COLO668 (cell line): ENCODE data around the gene ZNF443.
A peak's percentile ranks its signal among the peaks of the same experiment; 100 is the strongest.
"Not testable (repeated sequence)": the region's sequence is repeated elsewhere in the genome, so short reads cannot be mapped to it uniquely, and the experiment has no call there.

ENCODE experiments used
- DNase-seq: peaks from one replicate; lab custom pipeline; 2025; ENCODE audit not compliant: unreplicated experiment; lab: John Stamatoyannopoulos, UW

The ZNF443 gene

DNA sequence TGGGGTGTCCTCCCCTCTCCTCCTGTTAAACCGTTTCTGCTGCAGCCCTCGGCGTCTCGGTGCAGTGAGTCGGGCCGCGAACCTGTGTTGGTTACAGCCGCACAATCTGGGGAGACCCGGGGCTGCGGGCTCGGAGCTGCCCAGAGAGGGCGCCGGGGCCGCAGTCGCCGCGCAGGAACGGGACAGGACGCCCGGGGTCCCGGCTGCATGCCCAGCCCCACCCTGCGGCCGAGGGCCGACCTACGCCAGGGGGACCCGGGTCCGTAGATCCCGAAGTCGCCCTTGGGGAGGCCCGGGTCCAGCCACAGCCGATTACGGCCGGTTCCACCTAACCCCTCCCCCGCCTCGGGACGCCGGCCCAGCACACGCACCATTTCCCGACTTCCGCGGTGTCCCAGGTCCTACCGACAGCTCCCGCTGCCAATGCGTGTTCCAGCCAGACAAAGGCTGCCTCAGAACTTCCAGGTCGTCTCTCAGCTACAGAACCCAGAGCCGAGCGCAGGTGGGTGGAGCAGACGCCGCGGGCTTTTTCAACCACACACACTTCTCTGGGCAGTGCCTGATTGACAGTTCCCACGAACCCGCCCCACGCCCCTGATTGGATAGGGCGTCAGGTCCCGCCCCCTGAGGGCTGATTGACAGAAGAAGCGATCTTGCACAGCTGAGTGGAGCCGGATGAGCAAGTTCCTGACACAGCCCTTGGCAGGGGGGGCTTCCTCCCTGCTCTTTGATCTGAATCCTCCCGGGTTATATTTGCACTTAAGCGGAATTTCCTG is at the start of gene ZNF443:
Gene ZNF443 (minus strand): TSS at position 481 of the 776 bp plus-strand sequence. CDS start 107 bp downstream, at position 374.
- DNase-seq: peak; percentile 97

DNA sequence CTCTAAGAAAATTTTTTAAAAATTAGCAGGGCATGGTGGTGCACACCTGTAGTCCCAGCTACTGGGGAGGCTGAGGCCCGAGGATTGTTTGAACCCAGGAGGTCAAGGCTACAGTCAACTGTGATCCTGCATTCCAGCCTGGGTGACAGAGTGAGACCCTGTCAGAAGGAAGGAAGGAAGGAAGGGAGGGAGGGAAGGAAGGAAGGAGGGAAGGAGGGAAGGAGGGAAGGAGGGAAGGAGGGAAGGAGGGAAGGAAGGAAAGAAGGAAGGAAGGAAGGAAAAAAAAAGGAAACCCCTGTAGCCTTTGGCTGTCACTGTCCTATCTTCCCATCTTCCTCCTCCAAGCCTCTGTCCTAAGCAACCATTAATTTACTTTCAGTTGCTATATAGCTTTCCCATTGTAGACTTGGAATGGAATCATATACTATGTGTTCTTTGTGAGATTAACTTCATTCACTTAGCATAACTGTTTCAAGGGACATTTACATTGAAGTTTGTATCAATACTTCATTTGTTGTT is 45.5 kb upstream of the ZNF443 start:
- DNase-seq: not testable (repeated sequence)

DNA sequence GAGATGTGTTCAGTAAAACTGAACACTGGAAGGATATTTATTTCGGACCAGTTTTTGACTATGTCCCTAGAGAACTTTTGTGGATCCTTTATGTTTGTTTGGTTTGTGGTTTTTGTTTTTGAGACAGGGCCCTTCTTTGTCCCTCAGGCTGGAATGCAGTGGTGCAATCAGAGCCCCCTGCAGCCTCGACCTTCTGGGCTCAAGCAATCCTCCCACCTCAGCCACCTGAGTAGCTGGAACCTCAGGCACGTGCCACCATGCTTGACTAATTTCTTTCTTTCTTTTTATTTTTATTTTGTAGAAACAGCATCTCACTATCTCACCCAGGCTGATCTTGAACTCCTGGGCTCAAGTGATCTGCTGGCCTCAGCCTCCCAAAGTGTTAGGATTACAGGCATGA is 44.8 kb upstream of the ZNF443 start:
- DNase-seq: no peak

DNA sequence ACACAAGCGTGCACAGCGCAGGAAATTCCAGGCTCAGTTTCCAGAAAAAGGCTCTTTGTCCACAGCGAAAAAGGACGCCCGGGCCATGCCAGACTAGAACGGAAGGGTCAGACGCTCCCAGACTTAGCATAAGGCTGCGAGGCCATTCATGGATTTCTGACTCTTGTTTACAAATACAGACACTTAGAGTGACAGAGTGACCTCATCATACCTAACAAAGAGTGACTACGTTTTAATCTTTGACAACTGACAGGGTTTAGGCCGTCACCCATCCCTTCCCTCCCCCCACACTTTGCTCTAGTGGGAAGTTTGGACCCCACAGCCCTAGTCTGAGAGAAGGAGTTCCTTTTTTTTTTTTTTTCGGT is 44.2 kb upstream of the ZNF443 start:
- DNase-seq: no peak

DNA sequence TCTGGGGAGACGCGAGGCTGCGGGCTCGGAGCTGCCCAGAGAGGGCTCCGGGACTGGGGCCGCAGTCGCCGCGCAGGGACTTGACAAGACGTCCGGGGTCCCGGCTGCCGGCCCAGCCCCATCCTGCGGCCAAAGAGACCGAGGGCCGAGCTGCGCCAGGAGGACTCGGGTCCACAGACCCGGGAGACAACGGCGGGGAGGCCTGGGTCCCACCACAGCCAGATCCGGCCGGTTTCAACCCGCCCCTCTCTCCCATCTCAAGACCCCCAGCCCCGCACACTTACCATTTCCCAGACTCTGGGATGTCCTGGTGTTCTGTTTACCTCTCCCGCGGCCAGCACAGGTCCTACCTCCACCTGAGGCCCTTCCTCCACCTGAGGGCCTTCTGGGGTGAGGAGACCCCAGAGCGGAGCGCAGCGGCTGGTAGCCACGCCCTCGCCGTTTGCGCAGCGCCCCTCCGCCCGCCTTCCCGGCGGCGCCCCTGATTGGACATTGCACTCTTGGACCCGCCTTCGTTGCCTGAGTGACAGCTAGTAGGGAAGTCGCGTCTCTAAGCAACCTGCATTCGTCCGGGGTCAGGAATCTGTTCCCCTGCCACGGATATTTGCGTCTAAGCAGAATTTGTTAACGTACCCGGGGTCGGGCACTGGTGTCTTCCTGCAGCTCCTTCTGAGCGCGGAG is 43.7 kb upstream of the ZNF443 start, which contains the start of gene ZNF709:
Gene ZNF709 (minus strand): TSS at position 446 of the 681 bp plus-strand sequence. CDS start 159 bp downstream, at position 287.
- peak; percentile 88 for DNase-seq

DNA sequence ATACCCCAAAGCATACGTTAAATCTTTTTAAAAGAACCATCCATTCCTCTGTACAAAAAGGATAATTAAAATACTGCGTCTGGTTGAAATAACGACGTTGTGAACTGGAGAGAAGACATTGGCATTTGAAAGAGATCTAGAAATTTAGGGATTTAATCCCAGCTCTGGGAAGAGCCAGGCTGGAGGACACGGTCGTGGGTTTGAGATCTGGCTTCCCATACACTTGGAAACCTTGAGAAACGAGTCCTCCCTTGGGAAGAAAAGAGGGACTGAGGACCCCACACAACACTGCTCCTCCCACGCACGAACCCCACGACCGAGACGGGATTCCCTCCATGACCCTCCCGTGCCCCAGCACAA is 43.2 kb upstream of the ZNF443 start:
- no peak for DNase-seq

DNA sequence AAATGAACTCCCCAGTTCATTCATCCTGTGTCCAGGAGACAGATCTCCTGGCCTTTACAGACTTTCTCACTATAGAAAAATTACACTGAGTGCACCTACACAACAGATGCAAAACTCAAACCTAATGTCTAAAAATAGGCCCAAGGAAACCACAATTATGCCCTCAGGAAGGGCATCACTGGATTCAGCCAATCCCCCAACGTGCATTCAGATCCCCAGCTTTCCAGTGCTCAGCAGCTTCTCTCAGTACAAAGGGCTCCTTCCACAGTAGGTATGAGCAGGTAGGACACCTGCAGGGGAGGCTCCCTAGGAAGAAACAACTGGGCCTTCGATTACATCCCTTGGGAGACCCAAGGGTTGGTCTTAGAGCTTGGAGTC is 41.7 kb upstream of the ZNF443 start:
- DNase-seq: no peak

DNA sequence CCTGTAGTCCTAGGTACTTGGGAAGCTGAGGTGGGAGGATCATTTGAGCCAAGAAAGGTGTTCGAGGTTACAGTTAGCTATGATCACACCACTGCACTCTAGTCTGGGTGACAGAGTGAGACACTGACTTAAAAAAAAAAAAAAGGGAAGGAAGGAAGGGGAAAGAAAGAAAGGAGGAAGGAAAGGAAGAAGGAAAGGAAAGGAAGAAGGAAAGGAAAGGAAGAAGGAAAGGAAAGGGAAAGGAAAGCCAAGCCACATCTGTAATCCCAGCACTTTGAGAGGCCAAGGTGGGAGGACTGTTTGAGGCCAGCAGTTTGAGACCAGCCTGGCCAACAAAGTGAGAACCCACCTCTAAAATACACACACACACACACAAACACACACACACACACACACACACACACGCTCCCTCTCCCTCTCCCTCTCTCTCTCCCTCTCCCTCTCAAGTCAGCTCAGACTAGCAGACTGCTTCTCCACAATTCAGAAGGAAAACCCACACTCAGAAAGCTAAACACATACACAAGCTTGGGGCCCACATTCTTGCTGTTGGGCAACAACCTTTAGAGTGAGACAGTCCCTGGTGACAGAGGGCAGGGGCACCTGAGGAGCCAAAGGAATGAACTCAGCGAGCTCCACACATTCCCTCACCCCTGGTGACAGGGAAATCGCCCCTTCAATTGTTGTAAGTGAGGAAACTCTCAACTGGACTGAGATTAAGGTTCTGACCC is 41.1 kb upstream of the ZNF443 start:
- no peak for DNase-seq

DNA sequence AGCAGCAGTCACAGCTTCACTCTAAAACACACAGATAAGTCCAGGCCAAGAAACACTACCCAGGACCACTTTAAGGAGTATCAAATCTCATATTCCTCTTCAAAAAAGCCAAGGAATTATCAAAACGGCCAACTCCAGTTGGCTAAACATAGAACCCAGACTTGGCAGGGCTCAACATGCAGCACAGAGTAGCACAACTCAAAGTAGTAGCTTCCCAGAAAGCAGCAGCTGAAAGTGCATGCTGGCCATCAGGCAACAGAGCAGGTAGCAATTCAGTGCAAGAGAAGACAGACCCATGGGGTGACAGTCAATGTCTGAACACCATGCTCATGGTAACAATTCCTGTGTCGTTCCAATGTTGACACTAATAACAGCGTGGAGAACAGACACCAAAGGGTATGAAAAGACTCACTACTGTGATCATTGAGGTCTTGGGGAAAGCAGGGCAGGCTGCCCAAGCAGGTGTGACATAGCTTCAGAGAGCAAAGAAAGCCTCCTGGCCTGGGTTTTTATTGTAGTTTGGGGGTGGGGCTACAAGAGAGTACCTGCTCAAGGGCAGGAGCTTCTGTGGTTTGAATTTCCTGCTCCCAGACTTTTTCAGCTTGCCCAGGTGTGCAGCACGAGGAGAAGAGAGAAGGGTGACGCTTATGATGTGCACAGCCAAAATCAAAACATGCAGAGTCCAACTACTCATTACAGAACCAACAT is 37.6 kb upstream of the ZNF443 start:
- no peak for DNase-seq

DNA sequence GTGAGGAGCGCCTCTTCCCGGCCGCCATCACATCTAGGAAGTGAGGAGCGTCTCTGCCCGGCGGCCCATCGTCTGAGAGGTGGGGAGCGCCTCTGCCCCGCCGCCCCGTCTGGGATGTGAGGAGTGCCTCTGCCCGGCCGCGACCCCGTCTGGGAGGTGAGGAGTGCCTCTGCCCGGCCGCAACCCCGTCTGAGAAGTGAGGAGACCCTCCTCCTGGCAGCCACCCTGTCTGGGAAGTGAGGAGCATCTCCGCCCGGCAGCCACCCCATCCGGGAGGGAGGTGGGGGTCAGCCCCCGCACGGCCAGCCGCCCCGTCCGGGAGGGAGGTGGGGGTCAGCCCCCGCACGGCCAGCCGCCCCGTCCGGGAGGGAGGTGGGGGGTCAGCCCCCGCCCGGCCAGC is 26.8 kb upstream of the ZNF443 start:
- not testable (repeated sequence) for DNase-seq

DNA sequence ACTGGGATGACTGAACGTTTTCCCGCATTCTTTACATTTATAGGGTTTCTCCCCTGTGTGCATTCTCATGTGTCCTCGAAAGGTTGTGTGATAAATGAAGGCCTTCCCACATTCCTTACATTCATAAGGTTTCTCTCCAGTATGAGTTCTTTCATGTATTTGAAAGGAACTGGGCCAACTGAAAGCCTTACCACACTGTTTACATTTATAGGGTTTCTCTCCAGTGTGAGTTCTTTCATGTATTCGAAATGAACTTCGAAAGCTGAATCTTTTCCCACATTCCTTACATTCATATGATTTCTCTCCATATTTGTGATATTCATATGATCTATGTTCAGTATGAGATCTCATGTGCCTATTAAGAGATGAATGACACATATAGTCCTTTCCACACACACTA is 24.4 kb upstream of the ZNF443 start:
- DNase-seq: no peak

DNA sequence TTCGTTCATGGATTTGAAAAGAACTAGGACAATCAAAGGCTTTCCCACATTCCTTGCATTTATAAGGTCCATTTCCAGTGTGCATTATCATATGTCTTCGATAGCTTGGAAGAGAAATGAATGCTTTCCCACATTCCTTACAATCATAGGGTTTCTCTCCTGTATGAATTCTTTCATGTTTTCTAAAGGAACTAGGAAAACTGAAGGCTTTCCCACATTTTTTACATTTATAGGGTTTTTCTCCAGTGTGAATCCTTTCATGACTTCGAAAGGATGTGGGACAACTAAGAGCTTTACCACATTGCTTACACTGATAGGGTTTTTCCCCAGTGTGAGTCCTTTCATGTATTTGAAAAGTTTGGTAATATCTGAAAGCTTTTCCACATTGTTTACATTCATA is 23.9 kb upstream of the ZNF443 start:
- DNase-seq: no peak

DNA sequence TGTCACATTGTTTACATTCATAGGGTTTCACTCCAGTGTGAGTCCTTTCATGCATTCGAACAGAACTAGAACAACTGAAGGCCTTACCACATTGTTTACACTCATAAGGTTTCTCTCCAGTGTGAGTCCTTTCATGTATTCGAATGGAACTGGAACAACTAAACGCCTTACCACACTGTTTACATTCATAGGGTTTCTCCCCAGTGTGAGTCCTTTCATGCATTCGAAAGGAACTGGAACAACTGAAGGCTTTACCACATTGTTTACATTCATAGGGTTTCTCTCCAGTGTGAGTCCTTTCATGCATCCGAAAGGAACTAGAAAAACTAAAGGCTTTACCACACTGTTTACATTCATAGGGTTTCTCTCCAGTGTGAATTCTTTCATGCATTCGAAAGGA is 23.3 kb upstream of the ZNF443 start:
- not testable (repeated sequence) for DNase-seq

DNA sequence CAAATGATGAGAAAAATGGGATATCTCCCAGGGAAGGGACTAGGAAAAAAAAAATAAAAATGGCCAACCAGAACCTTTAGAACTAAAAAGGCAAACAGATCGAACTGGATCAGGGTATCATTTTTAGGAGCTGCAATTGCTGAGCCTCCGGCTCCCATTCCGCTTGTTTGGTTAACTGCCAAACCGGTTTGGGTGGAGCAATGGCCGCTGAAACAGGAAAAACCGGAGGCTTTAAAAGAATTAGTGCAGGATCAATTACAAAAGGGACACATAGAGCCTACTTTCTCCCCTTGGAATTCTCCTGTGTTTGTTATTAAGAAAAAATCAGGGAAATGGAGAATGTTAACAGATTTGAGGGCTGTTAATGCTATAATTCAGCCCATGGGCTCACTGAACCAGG is 12.7 kb upstream of the ZNF443 start:
- DNase-seq: peak; percentile 17

DNA sequence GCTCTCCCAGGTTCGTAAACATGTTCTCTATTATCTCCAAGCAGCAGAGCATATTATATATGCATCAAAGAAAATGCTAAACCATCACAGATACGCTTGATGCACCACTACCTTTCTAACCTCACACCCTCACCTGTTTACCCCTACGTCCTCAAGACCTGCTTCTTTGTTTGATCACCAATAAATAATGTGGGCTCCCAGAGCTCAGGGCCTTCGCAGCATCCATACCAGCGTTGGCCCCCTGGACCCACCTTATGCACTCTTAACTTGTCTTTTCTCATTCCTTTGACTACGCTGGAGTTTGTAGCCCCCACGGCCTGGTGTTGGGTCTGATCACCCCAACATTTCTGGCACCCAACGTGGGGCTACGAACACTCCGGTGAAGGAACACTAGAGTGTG is 10.0 kb upstream of the ZNF443 start:
- DNase-seq: no peak

DNA sequence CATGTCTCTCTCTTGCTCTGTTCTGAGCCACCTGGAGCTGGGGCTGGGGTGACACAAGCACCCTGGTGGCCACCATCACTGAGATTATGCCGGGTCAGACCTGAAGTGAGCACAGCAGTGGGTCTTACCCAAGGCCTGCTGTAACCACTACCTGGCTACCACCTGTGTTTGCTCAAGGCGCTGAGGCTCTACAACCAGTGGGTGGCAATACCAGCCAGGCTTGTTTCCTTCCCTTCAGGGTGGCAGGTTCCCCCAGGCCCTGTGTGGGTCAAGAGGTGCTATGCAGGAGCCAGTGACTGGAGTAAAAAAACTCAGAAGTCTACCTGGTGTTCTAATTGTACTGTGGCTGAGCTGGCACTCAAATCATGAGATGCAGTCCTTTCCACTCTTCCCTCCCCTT is 8.0 kb upstream of the ZNF443 start:
- no peak for DNase-seq

DNA sequence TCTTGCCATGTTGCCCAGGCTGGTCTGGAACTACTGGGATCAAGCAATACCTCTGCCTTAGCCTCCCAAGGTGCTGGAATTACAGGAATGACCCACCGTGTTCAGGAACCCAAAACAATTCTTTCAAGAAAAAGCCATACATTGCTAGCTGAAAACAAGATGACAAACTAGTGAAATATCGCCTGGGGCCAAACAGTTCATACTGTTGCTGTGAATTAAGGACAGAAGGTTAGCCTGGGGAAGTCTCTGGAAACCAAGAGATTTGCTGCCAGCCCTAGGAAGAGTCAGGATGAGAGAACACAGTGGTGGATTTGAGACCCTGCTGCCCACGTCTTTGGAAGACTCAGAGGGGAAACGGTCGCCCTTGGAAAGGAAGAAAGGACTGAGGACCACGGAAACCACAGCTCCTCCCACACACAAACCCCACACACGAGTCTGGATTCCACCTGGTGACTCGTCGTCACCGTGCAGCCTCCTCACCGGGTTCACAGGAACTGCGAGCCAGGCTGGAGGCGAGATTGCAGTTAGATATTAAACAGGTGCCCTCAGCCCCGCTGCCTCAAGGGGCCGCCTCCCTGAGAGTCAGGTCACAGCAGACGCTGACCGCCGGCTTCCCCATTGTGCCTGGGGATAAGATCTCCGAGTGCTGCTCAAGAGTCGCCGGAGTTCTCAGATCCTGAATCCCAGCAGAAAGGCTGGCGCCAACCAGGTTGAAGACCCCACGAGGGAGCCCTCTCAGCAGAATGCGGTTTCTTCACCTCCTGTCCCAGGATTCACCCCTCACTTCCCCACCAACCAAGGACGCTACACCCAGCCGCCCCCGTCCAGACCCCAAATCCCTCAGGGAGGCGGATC is 908 bp downstream of the ZNF443 start:
- DNase-seq: peak; percentile 25

DNA sequence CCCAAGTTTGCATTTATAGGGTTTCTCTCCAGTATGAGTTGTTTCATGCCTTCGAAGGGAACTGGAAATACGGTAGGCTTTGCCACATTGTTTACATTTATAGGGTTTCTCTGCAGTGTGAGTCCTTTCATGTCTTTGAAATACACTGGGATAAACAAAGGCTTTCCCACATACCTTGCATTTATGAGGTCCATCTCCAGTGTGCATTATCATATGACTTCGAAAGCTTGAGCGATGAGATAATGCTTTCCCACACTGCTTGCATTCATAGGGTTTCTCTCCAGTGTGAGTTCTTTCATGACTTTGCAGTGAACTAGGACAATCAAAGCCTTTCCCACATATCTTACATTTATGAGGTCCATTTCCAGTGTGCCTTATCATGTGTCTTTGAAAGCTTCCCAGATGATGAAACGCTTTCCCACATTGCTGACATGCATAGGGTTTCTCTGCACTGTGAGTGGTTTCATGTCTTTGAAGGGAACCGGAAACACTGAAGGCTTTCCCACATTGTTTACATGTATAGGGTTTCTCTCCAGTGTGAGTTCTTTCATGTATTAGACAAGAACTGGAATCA is 10.0 kb downstream of the ZNF443 start:
- not testable (repeated sequence) for DNase-seq

DNA sequence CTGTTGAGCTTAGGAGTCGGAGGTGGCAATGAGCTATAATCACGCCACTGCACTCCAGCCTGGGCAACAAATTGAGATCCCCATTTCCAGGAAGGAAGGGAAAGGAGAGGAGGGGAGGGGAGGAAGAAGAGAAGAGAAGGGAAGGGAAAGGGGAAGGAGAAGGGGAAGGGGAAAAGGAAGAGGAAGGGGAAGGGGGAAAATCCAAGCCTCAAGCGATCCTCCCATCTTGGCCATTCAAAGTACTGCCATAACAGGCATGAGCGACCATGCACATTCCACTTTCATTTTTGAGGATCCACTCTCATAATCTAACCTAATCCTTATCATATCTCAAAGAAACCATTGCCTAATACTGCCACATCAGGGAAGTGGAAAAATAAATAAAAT is 14.9 kb downstream of the ZNF443 start:
- no peak for DNase-seq
